ENCODE data around the gene ARL8B.

- TF ChIP-seq POLR2A (IDR thresholded peaks at IDR 0.05; ENCODE audit: low read depth, low read length), result no peak
- TF ChIP-seq POLR2AphosphoS5 (IDR thresholded peaks at IDR 0.05; ENCODE audit: low read depth, low read length), result no peak
- no peak for TF ChIP-seq TAF1 (IDR thresholded peaks at IDR 0.05; ENCODE audit: borderline replicate concordance, low read depth, low read length)
Measured at GRCh38 chr3:5093731-5094130, 28.4 kb upstream of the ARL8B start.
